NK-92 (cell line): ENCODE data around the gene KLK2.
"Not testable (repeated sequence)": the region's sequence is repeated elsewhere in the genome, so short reads cannot be mapped to it uniquely, and the experiment has no call there.

Source experiments
- DNase-seq: peaks from one replicate; lab custom pipeline; 2025; ENCODE audit not compliant: unreplicated experiment; lab: John Stamatoyannopoulos, UW

Gene KLK2

GRCh38 chr19:50891253-50891625, 18.0 kb downstream of the KLK2 start:
- DNase-seq: no peak

DNA sequence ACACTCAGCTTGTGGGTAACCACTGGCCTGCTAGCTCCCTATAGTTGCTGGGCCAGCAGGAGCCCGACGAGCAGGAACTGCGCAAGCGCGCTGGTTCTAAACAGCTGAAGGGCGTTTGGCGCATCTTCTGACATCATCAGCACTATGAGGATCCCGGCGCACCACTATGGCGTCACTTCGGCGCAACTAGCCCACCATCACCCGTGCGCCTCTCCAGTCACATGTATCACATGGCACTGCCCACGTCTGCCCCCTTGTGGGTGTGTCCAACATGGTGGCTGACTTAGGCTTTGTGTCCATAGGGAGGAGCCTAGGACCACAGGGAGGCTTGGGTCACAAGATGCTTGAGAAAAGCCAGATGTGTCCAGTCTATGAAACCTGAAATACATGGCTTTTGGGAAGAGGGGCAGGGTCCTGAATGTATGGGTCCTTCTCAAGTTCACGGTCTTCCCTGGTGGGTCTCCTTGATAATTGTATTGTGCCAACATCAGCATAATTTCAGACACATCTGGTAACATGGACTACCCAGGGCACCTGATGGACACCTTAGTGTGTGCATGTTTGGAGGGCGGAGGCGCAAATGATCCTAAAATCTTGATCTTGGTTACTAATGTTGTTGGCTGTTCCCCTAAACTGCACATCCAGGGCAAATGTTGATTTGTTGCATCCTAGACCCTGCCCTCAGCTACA, 20.0 kb downstream of the KLK2 start:
- no peak for DNase-seq

- DNase-seq: no peak
Observed at GRCh38 chr19:50894478-50895356, 21.5 kb downstream of the KLK2 start.

DNA sequence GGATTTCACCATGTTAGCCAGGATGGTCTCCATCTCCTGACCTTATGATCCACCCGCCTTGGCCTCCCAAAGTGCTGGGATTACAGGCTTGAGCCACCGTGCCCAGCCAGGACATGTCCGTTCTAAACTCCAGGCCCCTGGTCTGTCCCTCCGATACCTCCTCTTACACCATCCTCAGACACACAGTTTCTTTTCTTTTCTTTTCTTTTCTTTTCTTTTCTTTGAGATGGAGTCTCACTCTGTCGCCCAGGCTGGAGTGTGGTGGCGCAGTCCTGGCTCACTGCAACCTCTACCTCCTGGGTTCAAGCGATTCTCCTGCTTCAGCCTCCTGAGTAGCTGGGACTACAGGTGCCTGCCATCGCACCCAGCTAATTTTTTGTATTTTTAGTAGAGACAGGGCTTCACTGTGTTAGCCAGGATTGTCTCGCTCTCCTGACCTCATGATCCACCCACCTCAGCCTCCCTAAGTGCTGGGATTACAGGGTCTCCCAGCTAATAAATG, 22.9 kb downstream of the KLK2 start:
- DNase-seq: not testable (repeated sequence)

DNA sequence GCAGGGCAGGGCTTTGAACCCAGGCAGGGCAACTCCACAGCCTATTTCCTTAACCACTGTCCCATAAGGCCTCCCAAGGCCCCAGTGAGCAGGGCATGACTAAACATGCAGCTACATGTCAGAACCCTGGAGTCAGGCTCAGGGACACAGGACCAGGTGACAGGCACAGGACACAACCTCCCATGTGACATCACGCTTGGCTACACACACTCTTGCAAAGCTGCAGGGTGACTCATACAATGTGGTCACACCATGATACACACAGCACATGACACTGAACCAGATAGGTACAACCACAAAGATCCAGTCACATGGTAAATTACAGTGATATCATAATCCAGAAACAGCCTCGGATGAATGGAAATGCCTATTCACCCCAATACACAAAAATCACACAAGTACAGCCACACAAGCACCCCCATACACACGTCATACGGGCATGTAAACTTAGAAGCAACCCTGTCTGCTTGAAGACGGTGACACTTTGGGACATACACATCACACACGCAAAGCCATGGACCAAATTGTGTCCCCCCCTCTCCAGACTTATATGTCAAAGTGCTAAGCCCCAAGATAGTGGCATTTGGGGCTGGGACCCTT, 23.5 kb downstream of the KLK2 start:
- no peak for DNase-seq

DNA sequence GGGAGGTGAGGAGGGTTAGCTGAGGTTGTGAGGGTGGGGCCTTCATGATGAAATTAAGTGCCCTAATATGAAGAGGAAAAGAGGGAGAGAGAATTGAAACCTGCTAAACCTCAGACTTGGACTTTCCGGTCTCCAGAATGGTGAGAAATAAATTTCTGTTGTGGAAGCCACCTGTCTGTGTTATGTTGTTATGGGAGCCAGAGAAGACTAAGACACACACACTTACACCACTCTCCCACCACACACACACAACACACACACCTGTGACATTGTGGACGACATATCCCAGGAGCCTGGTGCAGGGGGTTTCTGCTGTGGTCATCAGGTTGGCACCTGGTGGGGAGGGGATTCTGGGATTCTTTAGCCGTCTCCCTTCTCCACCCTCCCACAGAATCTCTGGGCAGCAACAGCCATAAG, 24.0 kb downstream of the KLK2 start:
- no peak for DNase-seq

- DNase-seq: no peak
Observed at GRCh38 chr19:50897612-50898011, 24.4 kb downstream of the KLK2 start.

GRCh38 chr19:50898018-50898417, 24.8 kb downstream of the KLK2 start:
- no peak for DNase-seq

- no peak for DNase-seq
Observed at GRCh38 chr19:50899569-50899968, 26.3 kb downstream of the KLK2 start.

DNA sequence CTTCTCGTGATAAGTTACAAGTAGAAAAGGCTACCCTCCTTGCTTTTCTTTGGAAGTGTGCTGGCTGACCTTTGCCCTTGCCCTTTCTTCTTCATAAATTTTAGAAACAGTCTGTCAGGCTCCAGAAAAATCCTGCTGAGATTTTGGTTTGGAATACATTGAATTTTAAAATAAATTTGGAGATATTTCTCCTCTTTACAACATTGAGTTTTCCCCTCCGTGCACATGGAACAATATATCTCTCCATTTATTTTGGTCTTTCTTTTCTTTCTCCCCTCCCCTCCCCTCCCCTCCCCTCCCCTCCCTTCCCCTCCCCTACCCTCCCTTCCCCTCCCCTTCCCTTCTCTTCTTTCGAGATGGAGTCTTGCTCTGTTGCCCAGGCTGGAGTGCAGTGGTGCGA, 29.4 kb downstream of the KLK2 start:
- no peak for DNase-seq

DNA sequence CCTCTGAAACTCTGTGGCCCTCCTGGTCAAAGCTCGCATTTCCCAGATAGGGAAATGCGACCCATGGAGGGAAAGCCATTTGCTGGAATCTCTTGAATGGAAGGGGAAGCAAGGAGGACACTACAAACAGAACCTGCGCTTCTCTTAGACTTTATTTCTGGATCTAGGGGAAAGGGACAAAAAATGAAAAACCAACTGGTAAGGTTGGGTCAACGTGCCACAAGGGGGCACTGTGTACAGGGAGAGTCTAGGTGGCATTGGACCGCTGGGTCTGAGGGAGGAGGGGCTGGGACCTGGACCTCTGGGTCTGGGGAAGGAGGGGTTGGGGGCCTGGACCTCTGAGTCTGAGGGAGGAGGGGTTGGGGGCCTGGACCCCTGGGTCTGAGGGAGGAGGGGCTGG, 33.0 kb downstream of the KLK2 start:
- DNase-seq: no peak

GRCh38 chr19:50908336-50908735, 35.1 kb downstream of the KLK2 start:
- no peak for DNase-seq

DNA sequence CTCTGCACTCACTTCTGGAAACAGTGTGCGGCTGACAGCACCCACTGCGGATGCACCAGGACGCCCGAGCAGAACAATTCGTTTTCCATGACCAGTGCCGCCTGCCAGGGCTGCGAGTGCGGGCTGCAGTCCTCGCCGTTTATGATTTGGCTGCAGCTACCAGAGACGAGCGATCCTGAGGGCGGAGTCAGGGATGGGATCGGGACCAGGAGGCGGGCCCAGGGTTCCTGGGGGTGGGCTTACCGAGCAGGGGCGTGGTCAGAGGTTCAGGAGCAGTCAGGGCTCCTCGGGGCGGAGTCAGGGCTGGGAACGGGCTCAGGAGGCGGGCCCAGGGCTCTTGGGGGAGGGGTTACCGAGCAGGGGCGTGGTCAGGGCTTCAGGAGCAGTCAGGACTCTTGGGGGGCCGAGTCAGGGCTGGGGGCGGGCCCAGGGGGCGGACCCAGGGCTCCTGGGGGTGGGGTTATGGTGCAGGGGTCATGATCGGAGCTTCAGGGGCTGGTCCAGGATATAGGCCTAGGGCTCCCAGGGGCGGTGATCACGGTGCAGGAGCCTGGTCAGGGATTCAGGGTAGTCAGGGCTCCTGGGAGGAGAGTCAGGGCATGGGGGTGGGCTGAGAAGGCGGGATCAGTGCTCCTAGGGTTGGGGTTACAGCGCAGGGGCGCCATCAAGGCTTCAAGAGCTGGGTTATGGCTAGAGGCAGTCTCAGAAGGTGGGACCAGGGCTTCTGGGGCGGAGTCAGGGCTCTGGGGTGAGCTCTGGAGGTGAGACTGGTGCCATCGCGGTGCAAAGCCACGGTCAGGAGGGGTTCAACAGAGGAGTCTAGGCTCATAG, 36.2 kb downstream of the KLK2 start:
- DNase-seq: no peak

DNA sequence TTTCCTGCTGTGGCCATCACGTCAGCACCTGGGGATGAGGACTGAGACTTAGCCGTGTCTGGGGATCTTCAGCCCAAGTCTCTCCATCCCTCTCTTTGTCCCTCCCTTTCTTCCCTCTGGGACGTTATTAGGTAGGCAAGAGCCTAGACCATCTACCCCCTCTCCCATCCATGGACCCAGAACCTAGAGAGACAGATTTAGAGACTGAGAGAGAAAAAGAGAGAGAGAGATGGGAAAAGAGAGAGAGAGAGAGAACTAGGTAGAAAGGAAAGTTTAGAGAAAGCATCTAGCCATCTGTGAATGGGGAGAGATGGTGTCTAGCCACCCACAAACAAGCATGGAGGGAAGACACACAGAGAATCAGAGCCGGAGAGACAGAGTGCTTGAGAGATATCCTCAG, 37.5 kb downstream of the KLK2 start:
- DNase-seq: no peak

DNA sequence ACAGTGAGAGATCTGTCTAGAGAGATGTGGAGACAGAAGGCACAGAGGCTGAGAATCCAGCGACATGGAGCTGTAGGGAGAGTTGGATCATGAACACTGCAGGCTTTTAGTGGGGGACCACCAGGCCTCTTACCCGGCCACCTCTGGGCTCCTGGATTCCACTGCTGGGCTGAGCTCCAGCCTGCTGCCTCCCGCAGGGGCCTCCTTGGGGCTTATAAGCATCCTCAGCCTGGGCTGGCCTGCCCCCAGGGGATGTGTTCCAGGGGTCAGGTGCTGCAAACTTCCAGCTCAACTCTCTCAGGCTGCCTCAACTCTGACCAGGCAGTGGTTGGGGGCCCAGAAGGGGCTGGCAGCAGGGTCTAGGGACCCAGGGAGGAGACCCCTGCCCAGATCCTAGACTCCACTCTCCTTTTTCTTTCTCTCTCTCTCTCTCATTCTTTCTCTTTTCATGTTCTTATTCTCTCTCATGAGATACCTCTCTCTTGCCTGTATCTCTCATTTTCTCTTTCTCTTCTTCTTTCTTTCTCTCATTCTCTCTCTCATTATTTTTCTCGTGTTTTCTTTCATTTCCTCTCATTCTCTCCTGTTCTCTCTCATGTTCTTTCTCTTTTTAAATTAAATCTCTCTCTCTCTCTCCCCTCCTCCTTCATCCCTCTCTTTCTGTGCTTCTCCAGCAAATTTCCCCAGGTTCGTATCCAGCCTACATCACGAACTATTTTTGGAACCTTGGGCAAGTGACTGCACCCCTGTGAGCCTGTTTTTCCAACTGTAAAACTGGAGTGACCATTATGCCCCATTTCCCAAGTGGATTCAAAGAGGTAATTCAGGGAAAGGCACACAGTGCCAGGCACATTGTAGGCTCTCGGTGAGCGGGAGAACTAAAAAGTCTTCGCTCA, 38.2 kb downstream of the KLK2 start, which contains the start of gene KLK4:
Gene KLK4 (minus strand): TSS at position 190 of the 896 bp plus-strand sequence. CDS start 657 bp downstream, outside the sequence.
- no peak for DNase-seq

DNA sequence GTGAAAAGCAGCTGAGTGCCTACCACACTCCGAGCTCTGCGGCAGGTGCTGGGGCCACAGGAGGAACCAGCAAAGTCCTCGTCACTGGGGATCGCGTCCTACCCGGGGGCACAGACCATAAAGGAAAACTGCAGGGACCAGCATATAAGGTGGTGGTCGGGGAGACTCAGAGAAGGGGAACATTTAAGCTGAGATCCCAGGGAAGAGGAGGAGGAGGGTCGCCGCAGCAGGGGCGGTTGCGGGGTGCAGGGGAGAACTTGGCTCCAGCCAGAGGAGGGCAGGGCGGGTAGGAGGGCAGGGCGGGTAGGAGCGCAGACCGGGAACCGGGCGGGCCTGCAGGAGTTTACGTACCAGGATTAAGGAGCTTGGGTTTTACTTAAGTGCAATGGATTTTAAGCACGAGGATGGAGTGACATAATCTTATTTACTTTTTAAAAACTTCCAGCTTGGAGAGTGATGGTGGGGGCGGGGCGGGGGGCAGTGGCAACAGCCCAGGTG, 38.9 kb downstream of the KLK2 start:
- DNase-seq: no peak

- no peak for DNase-seq
Observed at GRCh38 chr19:50912727-50913716, 39.8 kb downstream of the KLK2 start.

GRCh38 chr19:50916069-50916468, 42.8 kb downstream of the KLK2 start:
- DNase-seq: no peak
